Stimulated activated CD4-positive, alpha-beta T cell treated with anti-CD3 and anti-CD28 coated beads, Interleukin-15, amount 100 ng/mL, for 24 hours (primary cell): ENCODE measurements around the gene DNMBP.
"Not testable (repeated sequence)": the region's sequence is repeated elsewhere in the genome, so short reads cannot be mapped to it uniquely, and the experiment has no call there.

ENCODE experiments used
- DNase-seq: peaks from one replicate; pipeline ENCODE4 v3.0.0-alpha.2; 2020

DNMBP gene

DNA sequence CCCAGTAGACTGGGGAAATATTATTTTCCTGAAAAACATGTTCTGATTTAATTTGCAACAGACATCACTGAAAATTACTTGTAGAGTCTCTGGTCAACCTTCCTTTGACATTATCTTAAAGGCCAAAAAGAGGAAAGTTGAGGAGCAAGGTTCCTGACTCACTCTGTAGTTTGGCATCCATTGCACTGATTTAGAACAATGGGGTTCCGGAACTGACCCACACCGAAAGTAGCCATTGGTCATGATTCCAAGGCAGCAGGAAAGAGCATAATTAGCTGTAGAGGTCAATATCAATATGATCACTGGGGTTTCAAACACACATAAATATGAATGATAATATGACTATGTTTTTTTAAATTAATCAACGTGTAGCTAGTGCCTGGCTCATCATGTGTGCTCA lies 65.8 kb downstream of the DNMBP start:
- DNase-seq, result no peak

DNA sequence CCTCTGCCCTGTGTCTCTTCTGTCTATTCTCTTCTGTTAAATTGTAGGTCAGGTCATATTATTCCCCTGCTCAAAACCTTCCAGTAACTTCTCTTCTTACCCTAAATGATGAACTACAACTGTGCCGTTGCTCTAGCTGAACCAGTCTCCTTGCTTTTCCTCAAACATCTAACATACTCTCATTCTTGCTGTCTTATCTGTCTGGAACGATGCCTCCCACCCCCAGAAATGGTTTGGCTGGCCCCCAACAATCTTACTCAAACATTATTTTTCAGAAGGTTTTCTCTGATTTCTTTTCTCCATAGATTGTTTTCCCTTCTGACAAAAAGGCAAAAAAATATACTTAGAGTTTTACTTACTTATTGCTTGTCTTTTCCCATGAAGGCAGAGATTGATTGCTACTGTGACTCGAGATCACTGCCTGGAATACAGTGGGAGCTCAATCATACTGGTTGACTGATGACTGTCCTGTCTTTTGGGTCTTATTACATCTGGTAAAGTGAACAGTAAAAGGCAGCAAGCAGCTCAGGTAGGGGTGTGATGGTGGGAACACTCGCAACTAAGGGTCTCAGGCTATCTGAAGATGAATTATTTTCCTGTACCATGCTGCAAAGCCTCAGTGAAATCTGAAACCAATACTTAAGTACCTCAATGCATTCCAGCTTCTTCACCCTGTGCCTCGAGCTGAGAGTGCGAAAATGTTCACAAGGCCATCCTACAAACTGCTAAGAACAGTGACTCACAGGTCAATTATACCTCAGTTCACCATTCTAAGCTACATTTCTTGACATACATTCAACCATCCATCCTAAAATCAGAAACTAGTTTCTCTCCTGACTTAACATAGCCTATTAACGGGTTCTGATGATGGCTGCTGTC lies 67.6 kb downstream of the DNMBP start:
- no peak for DNase-seq

DNA sequence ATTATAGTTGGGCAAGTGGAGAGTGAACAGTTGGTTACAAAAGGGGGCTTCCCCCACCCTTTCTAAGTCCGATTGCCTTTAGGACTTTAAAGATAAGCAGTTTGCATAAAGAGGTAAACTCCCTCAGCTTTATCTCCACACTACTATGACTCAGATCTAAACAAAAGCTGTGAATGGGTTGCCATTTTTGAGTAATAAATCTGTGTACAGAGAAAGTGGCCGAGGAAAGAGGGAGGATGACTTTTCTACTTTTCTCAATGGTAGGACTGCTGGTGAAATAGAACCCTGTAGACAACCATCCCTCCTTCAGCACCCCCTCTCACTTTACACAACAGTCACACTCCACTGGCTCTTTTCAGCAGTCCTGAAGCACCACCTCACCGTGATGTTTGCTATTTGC lies 71.2 kb downstream of the DNMBP start:
- no peak for DNase-seq

DNA sequence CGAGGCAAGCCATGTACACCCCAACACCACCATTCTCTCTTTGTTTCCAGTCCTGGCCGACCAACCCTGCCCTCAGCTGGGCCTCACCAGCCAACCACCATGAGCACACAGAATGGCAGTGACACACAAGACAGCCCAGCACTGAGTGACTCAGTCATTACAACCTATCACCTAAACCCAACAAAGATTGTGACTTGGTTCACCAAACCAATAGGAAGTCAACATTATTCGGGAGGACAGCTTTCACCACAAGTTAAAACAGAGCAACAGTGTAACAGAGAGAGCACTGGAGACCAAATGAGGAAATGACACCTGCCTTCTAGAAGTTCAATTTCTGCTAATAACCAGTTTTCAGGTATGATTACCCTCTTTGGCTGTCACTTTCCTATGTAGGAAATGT lies 72.1 kb downstream of the DNMBP start:
- DNase-seq, result no peak

DNA sequence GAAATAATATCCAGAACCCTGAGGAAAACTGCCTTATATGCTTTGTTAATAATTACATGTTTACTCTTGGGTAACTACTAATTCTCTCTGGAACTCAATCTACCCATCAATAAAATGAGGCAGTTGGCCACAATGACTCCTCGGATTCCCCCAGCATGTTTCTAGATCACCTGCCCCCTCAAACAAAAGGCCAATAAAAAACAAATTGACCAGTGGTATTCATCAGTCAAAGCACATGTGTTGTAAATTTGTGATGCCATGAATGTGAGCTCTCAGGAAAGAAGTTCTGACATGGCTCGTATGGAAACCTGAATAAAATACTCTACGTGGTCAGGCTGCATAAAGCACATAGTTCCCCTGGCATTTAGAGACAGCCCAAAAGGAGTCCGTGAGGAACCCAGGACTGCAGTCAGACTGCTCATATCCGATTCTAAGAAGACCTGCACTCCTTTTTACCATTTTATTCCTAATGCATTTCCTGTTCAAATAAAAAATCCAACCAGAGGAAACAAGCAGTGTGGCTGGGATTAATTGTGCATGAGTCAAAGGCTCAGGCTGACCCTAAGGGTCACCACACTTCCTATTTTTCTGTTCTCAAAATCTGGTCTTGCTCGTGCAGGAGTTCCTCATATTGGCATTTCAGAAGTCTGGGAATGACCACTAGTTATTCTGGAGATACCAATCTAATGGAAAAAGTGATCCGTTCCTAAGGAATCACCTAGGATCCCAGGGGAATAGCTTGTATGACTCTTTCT lies 77.4 kb downstream of the DNMBP start:
- DNase-seq, result not testable (repeated sequence)

DNA sequence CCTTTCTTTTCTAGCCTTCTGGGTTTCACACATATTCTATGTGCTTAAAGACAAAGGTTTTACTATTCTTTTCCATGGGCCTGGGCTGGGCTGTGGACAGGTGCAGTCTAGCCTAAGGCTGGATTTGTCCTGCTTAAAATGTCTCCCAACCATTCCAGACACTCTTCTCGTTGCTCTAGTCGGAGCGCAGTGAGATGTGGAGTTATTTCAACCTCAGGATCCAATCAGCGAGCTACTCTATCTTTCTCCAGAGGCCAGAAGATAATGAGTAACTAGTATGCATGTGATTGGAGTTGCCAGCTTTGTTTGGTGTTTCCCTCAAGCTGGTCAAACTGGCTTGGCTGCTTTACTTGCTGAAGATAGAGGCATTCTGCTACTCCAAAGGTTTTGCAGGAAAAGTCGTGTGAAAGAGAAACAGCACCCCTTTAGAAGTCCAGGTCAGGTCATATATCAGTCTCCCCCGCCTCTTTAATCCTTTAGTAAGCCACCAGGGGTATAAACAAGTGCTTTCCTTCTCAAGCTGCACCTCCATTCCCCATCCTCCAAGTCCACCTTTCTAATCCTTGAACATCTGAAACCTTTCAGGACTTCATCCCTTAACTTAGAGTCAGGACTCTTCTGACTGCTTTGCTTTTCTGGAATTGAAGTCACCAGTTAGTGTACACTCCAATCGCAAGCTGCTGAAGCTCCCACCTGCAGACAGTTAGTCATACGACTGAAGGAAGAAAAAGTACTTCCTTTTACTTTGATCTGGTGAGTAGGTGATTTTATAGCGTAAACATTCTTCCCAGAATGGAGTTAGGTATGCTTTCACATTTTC lies 78.8 kb downstream of the DNMBP start:
- DNase-seq, result no peak

DNA sequence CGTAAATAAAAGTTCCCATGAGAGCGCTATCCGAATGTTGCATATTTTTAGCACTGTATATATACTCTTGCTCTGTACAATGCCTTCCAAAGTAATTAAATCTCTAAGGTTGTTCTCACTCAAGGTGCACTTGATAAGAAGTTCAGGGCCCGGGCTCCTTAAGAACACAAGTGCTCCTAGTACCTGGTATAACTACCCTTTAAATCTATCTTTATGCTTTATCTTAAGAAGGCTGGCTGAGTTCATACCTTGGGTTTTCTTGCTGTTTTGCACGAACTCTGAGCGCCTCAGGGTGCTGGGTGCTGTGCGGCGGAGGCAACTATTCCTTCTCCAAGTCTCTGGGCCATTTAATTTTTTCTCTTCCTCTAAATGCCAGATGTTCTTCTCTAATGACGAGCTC lies 80.4 kb downstream of the DNMBP start:
- DNase-seq, result no peak

DNA sequence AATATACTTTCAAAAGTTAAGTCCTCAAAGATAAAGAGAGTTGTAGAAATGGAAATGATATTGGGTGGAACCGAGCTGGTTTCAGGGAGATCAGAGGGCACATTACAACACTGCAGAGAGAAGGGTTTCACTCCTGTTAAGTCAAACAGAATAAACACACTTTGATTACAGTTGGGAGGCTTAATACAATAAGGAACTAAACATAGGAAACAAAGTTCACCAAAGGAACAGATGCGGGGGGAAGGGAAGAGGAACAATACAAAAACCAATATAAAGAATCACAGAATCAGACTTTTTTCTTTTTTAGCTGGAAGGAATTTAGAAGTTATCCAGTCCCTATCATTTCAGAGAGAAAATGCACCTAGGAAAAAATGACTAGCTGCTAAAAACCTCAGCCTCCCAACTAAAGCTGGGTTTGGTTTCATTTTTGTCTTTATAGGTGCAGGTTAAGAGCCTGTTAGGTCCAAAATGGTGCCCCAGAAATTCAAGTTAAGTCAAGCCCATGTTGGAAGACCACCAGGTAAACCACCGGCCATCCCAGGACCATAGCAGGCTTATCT lies 81.9 kb downstream of the DNMBP start:
- DNase-seq, result no peak

DNA sequence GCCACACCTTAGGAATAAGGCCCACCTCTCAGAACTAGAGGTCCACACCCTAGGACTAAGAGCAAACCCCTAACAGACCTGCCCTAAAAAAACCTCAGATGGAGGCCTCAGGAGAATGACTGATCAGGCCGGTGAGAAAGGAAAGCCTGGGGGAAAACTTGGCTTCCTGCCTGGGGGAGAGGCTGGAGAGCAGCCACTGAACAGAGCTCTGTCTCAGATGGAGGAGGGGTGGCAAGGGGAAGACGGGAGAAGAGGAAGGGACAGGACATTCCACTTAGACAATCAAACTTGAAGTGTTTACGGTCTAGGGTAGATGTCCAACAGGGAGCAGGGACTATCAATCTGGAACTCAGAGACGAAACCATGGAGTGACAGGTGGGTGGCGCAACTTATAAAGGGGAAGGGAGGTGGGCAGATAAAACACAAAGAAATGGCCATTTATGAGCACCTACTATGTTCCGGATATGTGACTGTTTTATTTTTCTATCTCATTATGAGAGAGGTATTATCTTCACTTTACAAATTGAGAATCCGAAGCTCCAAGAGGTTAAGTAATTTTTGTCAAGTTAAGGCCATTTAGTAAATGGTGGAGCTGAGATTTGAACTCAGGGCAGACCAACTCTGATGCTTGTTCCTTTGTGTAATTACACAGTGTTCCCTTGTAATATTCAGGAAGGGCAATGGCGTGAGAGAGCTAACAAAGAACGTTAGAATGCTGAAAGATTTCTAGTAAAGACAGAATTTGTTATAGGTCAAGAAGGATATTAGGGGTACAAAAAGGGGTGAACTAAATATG lies 82.6 kb downstream of the DNMBP start:
- DNase-seq, result no peak

DNA sequence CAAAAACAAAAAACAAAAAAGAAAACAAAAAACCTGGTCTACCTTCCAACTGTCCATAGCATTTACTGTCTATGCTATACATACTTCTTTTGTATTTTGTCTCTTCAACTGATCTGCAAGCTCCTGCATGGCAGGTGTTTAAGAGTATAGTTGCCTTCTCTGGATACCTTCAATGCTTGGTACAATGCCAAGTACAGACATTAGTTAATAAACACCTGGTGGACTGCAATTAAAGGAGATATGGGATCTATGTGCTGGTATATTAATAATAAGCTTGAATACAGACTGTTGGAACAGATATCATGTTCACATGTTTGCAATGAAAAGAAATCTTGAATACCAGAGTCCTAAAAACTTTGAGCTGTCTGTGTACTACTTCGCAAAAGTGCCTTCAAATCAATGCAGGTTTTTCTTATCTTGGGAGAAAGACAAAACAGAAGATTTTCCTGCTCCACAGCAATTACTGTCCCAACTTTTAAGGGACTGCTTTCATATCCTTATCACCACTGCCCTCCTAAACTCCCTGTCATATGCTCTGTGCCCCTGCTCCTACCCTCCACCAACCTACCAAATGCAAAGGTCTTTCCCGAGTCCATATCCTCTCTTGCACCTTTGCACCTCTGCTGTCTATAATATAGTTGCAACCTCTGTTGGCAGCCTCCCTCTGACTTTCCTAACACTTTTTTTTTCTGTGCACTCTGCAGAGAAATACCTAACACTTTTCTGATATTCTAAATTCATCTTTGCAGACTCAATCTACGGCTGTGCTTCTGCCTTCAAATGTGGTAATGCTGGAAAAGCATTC lies 85.1 kb downstream of the DNMBP start:
- DNase-seq, result no peak

DNA sequence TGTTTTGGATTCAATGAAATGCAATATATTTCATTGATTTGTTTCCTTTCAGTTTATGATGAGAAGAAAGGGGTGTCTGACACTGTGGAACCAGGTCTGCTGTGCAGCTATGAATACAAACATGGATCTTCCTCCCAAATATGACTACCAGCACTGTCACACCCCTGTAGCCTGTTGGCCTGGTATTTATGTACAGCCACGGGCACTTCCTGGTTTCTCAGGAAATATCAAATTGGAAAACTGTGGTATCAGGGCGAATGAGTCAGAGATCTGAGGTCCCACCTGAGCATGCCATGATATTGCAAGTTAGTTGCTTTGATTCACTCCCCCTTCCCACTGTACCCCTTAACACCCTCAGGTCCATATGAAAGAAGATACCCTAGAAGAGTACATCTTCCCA lies 87.8 kb downstream of the DNMBP start:
- DNase-seq, result no peak

DNA sequence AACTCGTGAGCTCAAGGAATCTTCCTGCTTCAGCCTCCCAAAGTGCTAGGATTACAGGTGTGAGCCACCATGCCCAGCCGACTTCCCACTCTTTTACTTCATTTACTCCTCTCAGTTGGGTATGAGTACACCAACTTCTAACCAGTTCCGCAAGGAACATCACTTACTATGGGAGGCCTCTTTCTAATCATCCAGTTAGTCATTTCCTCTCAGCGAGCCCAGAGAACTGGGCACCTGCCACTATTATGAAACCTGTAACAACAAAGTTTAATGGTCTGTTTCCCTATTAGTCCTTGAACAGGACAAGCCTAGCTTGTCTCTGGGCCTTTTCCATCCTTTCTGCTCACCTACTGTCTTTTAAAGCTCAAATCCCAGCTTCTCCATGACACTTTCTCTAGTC lies 88.8 kb downstream of the DNMBP start:
- DNase-seq, result no peak

DNA sequence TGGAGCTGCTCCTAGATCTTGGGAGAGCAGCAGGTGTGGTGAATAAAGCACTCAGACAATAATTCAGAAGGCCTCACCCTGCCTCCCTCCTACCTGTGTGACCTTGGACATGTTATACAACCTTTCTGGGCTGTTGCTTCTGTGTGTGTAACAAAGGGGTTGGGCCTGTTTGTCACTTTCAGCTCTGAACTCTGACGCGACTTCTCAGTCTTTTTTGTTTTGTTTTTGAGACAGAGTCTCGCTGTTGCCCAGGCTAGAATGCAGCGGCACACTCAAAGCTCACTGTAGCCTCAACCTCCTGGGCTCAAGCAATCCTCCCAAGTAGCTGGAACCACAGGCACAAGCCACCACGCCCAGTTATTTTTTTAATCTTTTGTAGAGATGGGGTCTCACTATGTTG lies 89.3 kb downstream of the DNMBP start:
- no peak for DNase-seq

DNA sequence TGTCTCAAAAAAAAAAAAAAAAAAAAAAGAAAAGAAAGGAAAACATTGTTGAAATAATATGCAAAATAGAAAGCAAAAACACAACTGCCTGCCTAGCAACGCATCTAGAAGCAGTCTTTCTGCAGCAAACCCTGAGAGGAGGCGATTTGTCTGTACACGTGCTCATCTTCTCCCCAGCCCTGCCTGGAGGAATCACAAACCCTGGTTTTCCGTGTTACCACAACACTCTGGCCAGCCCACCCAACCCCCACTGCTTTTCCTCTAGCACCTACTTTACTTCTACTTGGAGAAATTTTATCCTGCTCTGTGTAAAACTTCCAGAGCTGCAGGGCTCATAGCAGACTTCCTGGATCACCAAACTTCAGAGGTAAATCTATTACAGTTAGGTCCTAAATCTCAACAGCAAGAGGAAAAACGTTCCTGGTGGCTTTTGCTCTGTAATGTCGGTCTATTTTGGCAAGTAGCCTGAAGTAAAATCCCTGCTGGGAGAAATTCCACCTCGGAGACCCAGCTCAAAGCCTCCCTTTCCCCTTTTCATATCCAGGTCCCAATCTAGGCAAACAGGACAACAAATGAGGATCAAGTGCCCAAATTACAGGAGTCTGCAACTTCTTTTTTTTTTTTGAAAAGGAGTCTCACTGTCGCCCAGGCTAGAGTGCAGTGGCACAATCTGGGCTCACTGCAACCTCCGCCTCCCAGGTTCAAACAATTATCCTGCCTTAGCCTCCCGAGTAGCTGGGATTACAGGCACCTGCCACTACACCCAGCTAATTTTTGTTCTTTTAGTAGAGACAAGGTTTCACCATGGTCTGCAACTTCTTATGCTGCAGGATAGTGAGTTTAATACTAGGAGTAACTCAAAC lies 91.6 kb downstream of the DNMBP start:
- no peak for DNase-seq

DNA sequence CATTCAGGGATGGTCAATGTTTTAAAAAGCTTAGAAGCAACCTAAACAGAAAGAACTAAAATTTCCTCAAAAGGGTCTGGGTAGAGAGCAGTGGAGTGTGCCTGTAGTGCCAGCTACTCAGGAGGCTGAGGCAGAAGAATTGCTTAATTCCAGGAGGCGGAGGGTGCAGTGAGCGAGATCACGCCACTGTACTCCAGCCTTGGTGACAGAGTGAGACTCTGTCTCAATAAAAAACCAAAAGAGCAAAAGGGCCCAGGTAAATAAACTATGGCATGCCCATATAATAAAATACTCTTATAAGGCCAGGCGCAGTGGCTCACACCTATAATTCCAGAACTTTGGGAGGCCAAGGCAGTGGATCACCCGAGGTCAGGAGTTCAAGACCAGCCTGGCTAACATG lies 93.0 kb downstream of the DNMBP start:
- DNase-seq, result no peak

DNA sequence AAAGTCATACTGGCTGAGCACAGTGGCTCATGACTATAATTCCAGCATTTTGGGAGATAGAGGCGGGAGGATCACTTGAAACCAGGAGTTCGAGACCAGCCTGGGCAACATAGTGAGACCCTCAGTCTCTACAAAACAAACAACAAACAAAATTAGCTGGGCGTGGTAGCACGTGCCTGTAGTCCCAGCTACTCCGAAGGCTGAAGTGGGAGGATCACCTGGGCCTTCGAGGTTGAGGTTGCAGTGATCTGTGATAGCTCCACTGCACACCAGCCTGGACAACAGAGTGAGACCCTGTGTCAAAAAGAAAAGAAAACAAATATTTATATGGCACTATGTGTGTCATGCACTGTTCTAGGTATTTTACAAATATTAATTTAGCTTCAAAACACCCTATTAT lies 94.3 kb downstream of the DNMBP start:
- DNase-seq, result no peak

DNA sequence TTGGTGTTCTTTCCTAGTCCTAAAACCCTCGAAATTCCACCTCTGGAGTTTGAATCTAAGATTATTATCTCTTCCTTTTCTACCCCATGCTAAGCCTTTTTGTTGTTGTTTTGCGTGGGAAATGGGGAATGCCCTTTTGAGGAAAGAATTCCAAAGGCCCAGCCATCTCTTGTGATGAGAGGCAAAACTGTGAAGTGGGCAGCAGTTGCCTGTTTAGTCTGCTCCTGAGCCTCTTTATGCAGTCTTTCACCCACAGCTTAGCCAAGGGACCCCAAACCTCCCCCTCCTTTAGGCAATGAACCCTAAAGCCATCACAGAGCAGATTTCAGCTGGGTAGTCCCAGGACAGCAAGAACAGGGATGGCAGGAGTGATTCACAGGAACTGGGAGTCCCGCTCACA lies 95.5 kb downstream of the DNMBP start:
- no peak for DNase-seq

DNA sequence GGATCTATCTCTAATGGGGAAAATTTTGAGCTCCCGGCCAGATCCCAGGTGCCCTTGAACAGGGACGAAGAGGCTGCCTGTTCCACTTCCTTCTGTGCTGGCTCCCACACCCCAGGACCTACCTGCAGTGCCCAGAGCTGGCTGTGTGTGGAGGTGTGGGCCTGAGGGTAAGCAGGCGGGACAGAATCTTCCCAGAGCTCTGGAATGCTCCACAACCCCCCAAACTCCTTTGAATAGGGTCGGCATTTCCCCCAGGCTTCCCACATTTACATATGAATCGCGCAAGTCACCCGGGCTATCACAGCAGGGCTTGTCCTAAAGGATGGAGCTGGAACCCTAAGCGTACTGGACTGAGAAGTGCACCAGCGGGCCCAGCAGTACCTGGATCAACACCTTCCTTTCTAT lies 95.9 kb downstream of the DNMBP start:
- DNase-seq, result no peak

DNA sequence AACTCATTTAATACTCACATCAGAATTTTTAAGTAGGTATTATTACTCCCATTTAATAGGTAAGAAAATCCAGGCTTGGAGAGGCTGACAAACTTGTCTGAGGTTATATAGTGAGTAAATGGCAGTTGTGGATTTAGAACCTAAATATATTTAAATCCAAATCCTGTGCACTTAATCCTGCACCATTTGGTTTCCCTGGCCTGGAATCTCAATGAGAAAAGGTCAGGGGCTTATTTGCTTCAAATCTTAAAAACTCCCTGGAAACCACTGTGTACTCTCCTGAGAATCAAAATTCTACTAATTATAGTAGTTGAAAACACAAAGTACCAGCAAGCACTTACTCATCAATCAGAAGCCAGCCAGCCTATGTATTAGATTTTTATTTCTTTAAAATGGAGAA lies 97.7 kb downstream of the DNMBP start:
- no peak for DNase-seq

DNA sequence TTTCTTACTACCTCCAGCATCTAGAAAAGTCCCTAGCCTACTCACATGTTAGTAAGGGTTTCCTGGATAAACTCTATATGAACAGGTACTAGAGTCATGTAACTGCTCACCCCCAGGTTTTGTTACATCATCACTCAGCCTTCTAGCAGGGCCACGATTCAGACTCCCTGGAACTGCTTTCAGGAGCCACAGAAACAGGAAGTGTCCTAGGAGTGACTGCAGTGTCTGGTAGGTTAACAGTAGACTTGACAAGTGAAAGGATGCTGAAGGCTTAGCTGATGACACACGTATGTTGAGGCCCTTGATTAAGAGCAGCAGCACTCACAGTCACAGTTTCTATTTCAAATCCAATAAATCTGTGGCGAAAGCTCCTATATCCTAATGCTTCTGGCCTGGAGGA lies 101.2 kb downstream of the DNMBP start:
- DNase-seq, result no peak
